ENCODE measurements around the gene C1QTNF1.
A peak's percentile ranks its signal among the peaks of the same experiment; 100 is the strongest.
"Not testable (repeated sequence)": the region's sequence is repeated elsewhere in the genome, so short reads cannot be mapped to it uniquely, and the experiment has no call there.

The C1QTNF1 gene

GRCh38 chr17:79005063-79005861 is 18.7 kb upstream of the C1QTNF1 start:
- no peak for DNase-seq (ENCODE audit: low read depth)

- no peak for DNase-seq (ENCODE audit: low read depth)
Observed at GRCh38 chr17:79006046-79006445, 17.9 kb upstream of the C1QTNF1 start.

GRCh38 chr17:79006794-79007503 is 17.0 kb upstream of the C1QTNF1 start:
- DNase-seq (ENCODE audit: low read depth) = no peak

GRCh38 chr17:79007504-79008381 is 16.2 kb upstream of the C1QTNF1 start:
- no peak for DNase-seq (ENCODE audit: low read depth)

- DNase-seq (ENCODE audit: low read depth) = no peak
Observed at GRCh38 chr17:79008666-79009387, 15.1 kb upstream of the C1QTNF1 start.

GRCh38 chr17:79009397-79010303 is 14.3 kb upstream of the C1QTNF1 start, which contains the start of gene CANT1:
CANT1 (minus strand) TSS chr17:79009764; CDS start chr17:78997622, 12,142 bp downstream.
- no peak for DNase-seq (ENCODE audit: low read depth)

- no peak for DNase-seq (ENCODE audit: low read depth)
Observed at GRCh38 chr17:79010304-79010646, 13.7 kb upstream of the C1QTNF1 start.

GRCh38 chr17:79011451-79012147 is 12.4 kb upstream of the C1QTNF1 start:
- DNase-seq (ENCODE audit: low read depth) = no peak

GRCh38 chr17:79012563-79013134 is 11.3 kb upstream of the C1QTNF1 start:
- no peak for DNase-seq (ENCODE audit: low read depth)

- no peak for DNase-seq (ENCODE audit: low read depth)
Observed at GRCh38 chr17:79014158-79014758, 9.7 kb upstream of the C1QTNF1 start.

GRCh38 chr17:79017546-79018369 is 6.2 kb upstream of the C1QTNF1 start:
- DNase-seq (ENCODE audit: low read depth) = no peak

GRCh38 chr17:79018370-79018695 is 5.6 kb upstream of the C1QTNF1 start:
- no peak for DNase-seq (ENCODE audit: low read depth)

- DNase-seq (ENCODE audit: low read depth) = no peak
Observed at GRCh38 chr17:79019261-79019631, 4.7 kb upstream of the C1QTNF1 start.

- DNase-seq (ENCODE audit: low read depth) = peak; percentile 47
Observed at GRCh38 chr17:79019632-79020584, 4.1 kb upstream of the C1QTNF1 start.

- no peak for DNase-seq (ENCODE audit: low read depth)
Observed at GRCh38 chr17:79020631-79021301, 3.2 kb upstream of the C1QTNF1 start.

- not testable (repeated sequence) for DNase-seq (ENCODE audit: low read depth)
Observed at GRCh38 chr17:79021929-79022328, 2.0 kb upstream of the C1QTNF1 start.

GRCh38 chr17:79022507-79022991 is 1.4 kb upstream of the C1QTNF1 start:
- no peak for DNase-seq (ENCODE audit: low read depth)
